ENCODE results near the gene SF3B3.
"Not testable (repeated sequence)": the region's sequence is repeated elsewhere in the genome, so short reads cannot be mapped to it uniquely, and the experiment has no call there.

SF3B3 gene

GRCh38 chr16:70568601-70569237 is 45.1 kb downstream of the SF3B3 start:
- DNase-seq (ENCODE audit: low spot score): no peak

DNA sequence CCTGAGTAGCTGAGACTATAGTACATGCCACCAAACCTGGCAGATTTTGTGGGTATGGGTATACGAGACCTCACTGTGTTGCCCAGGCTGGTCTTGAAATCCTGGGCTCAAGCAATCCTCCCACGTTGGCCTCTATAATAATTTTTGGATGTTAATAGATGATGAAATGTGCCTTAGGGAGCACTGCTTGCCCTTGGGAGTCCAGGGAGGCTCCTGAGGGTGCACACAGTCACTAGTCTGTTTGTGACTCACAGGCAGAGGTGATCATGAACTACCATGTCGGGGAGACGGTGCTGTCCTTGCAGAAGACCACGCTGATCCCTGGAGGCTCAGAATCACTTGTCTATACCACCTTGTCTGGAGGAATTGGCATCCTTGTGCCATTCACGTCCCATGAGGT is 46.1 kb downstream of the SF3B3 start:
- DNase-seq (ENCODE audit: low spot score): no peak

- DNase-seq (ENCODE audit: low spot score): no peak
These were observed 47.5 kb downstream of the SF3B3 start for GRCh38 chr16:70570967-70571570.

DNA sequence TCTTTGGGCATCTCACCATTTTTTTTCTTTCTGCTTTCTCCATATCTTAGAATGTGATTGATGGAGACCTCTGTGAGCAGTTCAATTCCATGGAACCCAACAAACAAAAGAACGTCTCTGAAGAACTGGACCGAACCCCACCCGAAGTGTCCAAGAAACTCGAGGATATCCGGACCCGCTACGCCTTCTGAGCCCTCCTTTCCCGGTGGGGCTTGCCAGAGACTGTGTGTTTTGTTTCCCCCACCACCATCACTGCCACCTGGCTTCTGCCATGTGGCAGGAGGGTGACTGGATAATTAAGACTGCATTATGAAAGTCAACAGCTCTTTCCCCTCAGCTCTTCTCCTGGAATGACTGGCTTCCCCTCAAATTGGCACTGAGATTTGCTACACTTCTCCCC is 48.0 kb downstream of the SF3B3 start:
- DNase-seq (ENCODE audit: low spot score): no peak

DNA sequence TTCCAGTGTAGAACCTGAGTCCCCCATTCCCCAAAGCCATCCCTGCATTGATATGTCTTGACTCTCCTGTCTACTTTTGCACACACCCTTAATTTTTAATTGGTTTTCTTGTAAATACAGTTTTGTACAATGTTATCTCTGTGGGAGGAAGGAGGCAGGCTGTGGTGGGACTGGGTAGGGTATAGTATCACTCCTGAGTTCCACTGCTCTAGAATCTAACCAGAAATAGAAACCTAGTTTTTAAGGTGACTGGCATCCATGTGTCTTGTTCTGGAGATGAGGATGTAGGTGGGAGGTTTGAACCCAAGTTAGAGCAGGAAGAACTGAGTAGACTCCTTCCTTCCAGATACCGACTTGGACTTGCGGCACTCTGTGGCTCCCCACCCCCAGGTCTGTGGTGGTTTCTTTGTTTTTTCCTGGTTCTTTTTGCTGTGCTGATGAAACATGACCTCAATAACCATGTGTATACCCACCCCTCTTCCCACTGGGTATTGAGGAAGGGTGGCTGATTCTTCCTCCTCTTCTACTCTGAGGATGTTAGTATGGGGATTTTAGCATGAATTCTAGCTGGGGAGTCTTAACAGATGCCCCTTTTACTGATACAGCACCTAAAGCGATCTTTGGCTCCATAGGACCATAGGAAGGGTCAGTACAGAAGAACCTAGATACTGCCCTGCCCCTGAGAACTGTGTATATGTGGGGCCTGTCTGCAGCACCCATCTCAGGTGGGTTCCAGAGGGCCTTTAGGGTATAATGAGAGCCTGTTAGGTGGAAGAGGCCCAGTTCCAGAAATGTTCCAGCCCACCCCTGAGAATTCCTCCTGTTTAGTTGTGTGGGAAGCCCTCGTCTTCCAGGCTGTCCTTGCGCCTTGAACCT is 48.7 kb downstream of the SF3B3 start:
- no peak for DNase-seq (ENCODE audit: low spot score)

DNA sequence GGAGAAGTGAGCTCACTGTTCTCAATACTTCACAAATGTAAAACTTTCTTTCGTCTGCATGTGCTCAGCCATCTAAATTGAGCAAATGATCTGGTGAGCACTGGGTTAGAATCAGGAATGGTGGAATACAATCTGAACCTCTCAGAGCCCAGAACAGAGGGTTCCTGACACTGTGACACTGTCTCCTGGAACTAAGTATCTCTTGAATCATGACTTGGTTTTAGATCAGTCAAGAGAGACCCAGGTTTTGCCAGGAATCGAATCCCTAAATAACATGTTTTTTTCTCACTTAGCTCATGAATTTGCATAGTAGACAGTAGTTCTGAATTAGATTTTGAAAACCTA is 49.3 kb downstream of the SF3B3 start:
- DNase-seq (ENCODE audit: low spot score): no peak

- no peak for DNase-seq (ENCODE audit: low spot score)
These were observed 50.0 kb downstream of the SF3B3 start for GRCh38 chr16:70573451-70574121.

DNA sequence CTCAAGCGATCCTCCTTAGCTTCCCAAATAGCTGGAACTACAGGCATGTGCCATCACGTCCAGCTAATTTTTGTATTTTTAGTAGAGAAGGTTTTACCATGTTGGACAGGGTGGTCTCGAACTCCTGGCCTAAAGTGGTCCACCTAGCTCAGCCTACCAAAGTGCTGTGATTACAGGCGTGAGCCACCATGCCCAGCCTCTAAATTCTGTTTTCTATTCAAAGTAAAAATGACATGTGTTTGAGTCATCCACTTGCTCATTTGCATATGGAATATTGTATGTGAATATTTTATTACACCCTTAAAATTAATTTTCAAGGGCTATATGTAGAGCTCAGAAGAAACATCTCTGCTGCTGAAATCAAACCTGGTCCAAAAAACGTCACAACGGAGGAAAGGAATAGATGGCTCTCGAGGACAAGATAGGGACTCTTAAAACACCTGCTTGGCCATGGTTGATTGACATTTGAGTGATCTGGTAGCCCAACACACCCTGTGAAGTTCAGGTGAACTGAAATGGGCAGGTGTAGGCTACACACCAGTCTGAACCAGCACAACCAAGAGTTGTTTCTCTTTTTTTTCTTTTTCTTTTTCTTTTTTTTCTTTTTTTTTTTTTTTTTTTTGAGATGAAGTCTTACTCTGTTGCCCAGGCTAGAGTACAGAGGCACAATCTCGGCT is 51.1 kb downstream of the SF3B3 start:
- no peak for DNase-seq (ENCODE audit: low spot score)

- DNase-seq (ENCODE audit: low spot score): no peak
These were observed 51.8 kb downstream of the SF3B3 start for GRCh38 chr16:70575376-70575775.

DNA sequence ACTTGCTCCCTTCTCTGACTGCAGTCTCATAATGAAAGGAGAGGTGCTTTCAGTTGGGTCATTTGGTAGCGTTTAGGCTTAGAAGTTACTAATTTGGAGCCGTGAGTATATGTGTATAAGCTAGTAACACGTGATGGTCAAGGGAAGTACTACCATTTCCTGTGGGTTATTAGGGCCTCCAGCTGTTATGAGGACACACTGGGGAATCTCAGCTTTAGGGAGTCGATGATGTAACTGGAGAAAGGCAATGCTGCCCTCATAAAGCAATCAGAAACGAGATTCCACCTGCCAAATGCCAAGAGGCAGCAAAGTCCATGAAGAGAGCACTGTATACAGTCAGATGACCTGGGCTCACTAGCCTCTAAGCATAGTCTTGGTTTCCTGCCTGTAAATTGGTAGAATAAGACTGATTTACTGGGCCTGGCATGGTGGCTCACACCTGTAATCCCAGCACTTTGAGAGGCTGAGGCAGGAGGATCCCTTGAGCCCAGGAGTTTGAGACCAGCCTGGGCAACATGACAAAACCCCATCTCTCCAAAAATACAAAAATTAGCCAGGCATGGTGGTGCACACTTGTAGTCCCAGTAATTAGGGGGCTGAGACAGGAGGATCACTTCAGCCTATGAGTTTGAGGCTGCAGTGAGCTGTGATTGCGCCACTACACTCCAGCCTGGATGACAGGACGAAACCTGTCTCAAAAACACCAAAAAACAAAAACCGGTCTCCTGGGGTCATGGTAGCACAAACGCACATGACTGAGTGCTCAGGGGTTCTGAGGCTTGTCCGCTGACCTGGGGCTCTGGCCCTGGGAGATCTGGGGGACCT is 53.0 kb downstream of the SF3B3 start:
- DNase-seq (ENCODE audit: low spot score): no peak

- no peak for DNase-seq (ENCODE audit: low spot score)
These were observed 53.7 kb downstream of the SF3B3 start for GRCh38 chr16:70577256-70577698.

GRCh38 chr16:70578035-70578434 is 54.4 kb downstream of the SF3B3 start:
- no peak for DNase-seq (ENCODE audit: low spot score)

DNA sequence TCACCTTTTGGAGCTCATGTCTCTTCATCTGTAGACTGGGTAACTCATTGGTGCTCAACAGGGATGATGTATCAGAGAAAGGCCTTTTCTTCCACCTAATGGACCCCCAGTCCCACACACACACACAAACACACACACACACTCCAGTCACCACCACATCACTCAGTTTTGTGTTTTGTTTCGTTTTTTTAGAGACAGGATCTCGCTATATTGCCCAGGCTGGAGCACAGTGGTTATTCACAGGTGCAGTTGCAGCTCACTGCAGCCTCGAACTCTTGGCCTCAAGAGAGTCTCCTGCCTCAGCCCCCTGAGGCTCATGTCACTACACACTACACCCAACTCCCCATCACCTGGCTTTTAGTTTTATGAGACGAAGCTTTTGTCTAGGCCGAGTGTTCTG is 55.6 kb downstream of the SF3B3 start:
- DNase-seq (ENCODE audit: low spot score): no peak

DNA sequence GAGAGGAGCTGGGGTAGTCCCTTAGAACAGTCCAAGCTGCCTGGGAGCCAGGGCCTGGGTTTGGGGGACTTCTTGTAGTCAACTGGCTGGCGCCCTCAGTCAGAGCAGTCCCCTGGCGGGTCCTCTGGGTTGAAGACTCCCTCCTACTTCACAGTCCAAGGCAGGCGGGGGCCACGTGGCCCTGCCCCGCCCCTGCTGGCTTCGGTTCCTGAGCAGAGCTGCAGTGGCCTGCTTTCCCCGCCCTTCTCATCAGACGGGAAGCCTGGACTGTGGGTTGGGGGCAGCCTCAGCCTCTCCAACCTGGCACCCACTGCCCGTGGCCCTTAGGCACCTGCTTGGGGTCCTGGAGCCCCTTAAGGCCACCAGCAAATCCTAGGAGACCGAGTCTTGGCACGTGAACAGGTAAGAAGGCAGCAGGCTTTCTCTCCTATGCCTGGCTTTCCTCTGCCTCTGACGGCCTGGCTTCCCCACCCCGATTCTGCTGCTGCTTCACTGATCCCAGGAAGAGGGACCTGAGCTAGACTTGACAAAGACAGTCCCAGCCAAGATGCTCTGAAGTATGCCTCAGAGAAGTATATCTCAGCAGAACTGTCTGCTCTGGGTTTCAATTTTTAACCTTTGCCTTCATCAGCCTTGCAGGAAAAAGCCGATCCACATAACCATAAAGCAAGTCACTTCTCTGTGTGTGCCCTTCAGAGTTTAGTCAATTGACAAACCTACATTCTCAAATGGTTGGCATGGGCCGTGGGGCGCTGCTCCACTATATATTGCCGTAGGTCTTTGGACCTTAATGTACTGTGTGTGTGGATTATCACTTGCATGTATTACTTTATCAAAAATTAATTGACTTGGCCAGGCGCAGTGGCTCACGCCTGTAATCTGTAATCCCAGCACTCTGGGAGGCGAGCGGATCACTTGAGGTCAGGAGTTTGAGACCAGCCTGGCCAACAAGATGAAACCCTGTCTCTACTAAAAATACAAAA is 56.3 kb downstream of the SF3B3 start:
- no peak for DNase-seq (ENCODE audit: low spot score)

- DNase-seq (ENCODE audit: low spot score): no peak
These were observed 58.8 kb downstream of the SF3B3 start for GRCh38 chr16:70582280-70582978.

DNA sequence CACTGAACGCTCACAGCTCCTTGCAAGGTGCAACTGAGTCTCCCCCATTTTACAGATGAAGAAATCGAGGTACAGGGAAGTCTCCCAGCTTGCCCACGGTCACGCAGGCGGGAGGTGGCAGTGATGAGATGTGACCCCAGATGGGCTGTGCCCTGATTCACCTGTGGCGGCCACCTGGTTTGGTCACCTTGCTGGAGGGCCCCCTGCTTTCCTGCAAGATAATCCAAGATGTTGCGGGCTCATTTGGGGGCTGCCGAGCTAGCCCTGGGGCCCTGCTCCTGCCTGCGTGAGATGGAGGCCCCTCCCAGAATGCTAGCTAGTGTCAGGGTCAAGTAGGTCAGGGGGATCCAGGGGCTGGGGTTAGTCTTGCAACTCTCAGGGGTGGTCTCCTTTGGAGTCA is 63.1 kb downstream of the SF3B3 start:
- no peak for DNase-seq (ENCODE audit: low spot score)

- DNase-seq (ENCODE audit: low spot score): no peak
These were observed 64.9 kb downstream of the SF3B3 start for GRCh38 chr16:70588565-70588964.

GRCh38 chr16:70589416-70589815 is 65.8 kb downstream of the SF3B3 start:
- DNase-seq (ENCODE audit: low spot score): not testable (repeated sequence)

- no peak for DNase-seq (ENCODE audit: low spot score)
These were observed 66.4 kb downstream of the SF3B3 start for GRCh38 chr16:70589998-70590471.

All from CD4-positive, alpha-beta T cell treated with Interleukin-6 at 100 ng/mL for 8 hours (primary cell).